HEK293 (cell line): Measurements from ENCODE around the gene FUT1.
A peak's percentile ranks its signal among the peaks of the same experiment; 100 is the strongest.

Source experiments
- CTCF ChIA-PET: fragments of 350-600 bp; formaldehyde crosslinking; extraction: SDS; loops from one replicate; lab custom pipeline; 2021; ENCODE audit warnings: antibody characterized with exemption; lab: Yijun Ruan, JAX
- POLR2A ChIA-PET: fragments of 300-600 bp; formaldehyde crosslinking; extraction: SDS; loops from one replicate; lab custom pipeline; 2020; ENCODE audit warnings: antibody characterized with exemption, inconsistent platforms; lab: Yijun Ruan, JAX
- H3K27ac ChIP-seq: fragments of 200-500 bp; sonication (Bioruptor generic); 2 replicates; pipeline ENCODE4 v1.5.1; 2014; ENCODE audit warnings: low read depth, low read length, control low read depth, inconsistent platforms; ENCODE audit errors: extremely low read depth
- H3K36me3 ChIP-seq, 2 experiments: fragments of 200-500 bp in 1 of 2; sonication (Bioruptor generic) in 1 of 2; 1 replicate in 1 of 2; 2 replicates in 1 of 2; pipeline ENCODE4 v1.5.1; 2014 to 2017; ENCODE audit warnings: inconsistent platforms in 2 of 2, low read length in 2 of 2; ENCODE audit not compliant: control insufficient read depth in 2 of 2, insufficient read depth in 1 of 2
- H3K4me1 ChIP-seq: fragments of 200-500 bp; sonication (Bioruptor generic); 2 replicates; pipeline ENCODE4 v1.5.1; 2014; ENCODE audit warnings: mild to moderate bottlenecking, low read length, inconsistent platforms; ENCODE audit not compliant: control insufficient read depth, insufficient read depth
- H3K4me3 ChIP-seq: 2 replicates; pipeline ENCODE4 v1.5.1; 2011; ENCODE audit warnings: low read depth, mild to moderate bottlenecking, control low read depth, low read length, moderate library complexity
- H3K9me3 ChIP-seq: fragments of 200-500 bp; sonication (Bioruptor generic); 2 replicates; pipeline ENCODE4 v1.5.1; 2014; ENCODE audit warnings: low read depth, low read length, inconsistent platforms; ENCODE audit not compliant: control insufficient read depth, insufficient read depth
- ATF2 ChIP-seq: fragments of 450-650 bp; formaldehyde crosslinking; IDR thresholded peaks from 2 replicates; pipeline ENCODE4 v1.5.1; 2016; ENCODE audit warnings: missing biosample characterization, missing genetic modification characterization, low read depth
- BCL11B ChIP-seq: fragments of 450-650 bp; formaldehyde crosslinking; IDR thresholded peaks from 2 replicates; pipeline ENCODE4 v1.5.1; 2016; ENCODE audit warnings: low read depth, missing biosample characterization, missing genetic modification characterization
- MYNN ChIP-seq: fragments of 450-650 bp; formaldehyde crosslinking; IDR thresholded peaks from 2 replicates; pipeline ENCODE4 v1.5.1; 2016; ENCODE audit warnings: missing biosample characterization, missing genetic modification characterization, borderline replicate concordance
- SCRT2 ChIP-seq: fragments of 450-650 bp; formaldehyde crosslinking; IDR thresholded peaks from 2 replicates; pipeline ENCODE4 v1.5.1; 2016; ENCODE audit warnings: missing biosample characterization, missing genetic modification characterization
- SP2 ChIP-seq: fragments of 450-650 bp; formaldehyde crosslinking; IDR thresholded peaks from 2 replicates; pipeline ENCODE4 v1.5.1; 2016; ENCODE audit warnings: missing biosample characterization, missing genetic modification characterization
- ZBTB21 ChIP-seq: fragments of 450-650 bp; formaldehyde crosslinking; IDR thresholded peaks from 2 replicates; pipeline ENCODE4 v1.5.1; 2017; ENCODE audit warnings: missing biosample characterization, missing genetic modification characterization
- ZNF114 ChIP-seq: fragments of 450-650 bp; formaldehyde crosslinking; IDR thresholded peaks from 2 replicates; pipeline ENCODE4 v1.5.0; 2017; ENCODE audit warnings: missing biosample characterization, missing genetic modification characterization
- ZNF132 ChIP-seq: fragments of 450-650 bp; formaldehyde crosslinking; IDR thresholded peaks from 2 replicates; pipeline ENCODE4 v1.5.1; 2017; ENCODE audit warnings: missing biosample characterization, missing genetic modification characterization, borderline replicate concordance
- ZNF521 ChIP-seq: fragments of 450-650 bp; formaldehyde crosslinking; IDR thresholded peaks from 2 replicates; pipeline ENCODE4 v1.5.1; 2017; ENCODE audit warnings: missing biosample characterization, mild to moderate bottlenecking, missing genetic modification characterization
- ZNF561 ChIP-seq: fragments of 450-650 bp; IDR thresholded peaks from 2 replicates; pipeline ENCODE4 v1.5.1; 2018; ENCODE audit warnings: missing biosample characterization, missing genetic modification characterization, borderline replicate concordance
- ZNF621 ChIP-seq: fragments of 450-650 bp; formaldehyde crosslinking; IDR thresholded peaks from 2 replicates; pipeline ENCODE4 v1.5.1; 2017; ENCODE audit warnings: missing biosample characterization, missing genetic modification characterization
- ZNF629 ChIP-seq: fragments of 450-650 bp; formaldehyde crosslinking; IDR thresholded peaks from 2 replicates; pipeline ENCODE4 v1.5.1; 2017; ENCODE audit warnings: missing biosample characterization, missing genetic modification characterization
- ZNF654 ChIP-seq: fragments of 450-650 bp; formaldehyde crosslinking; IDR thresholded peaks from 2 replicates; pipeline ENCODE4 v1.5.1; 2016; ENCODE audit warnings: low read depth, missing biosample characterization, missing genetic modification characterization
- ZNF670 ChIP-seq: fragments of 450-650 bp; formaldehyde crosslinking; IDR thresholded peaks from 2 replicates; pipeline ENCODE4 v1.5.1; 2016; ENCODE audit warnings: missing biosample characterization, missing genetic modification characterization, low read depth
- ZNF677 ChIP-seq: fragments of 450-650 bp; IDR thresholded peaks from 2 replicates; pipeline ENCODE4 v1.5.0; 2018; ENCODE audit warnings: missing biosample characterization, mild to moderate bottlenecking, missing genetic modification characterization, moderate library complexity
- ZNF777 ChIP-seq: fragments of 450-650 bp; formaldehyde crosslinking; IDR thresholded peaks from 2 replicates; pipeline ENCODE4 v1.5.1; 2017; ENCODE audit warnings: missing biosample characterization, missing genetic modification characterization, borderline replicate concordance
- TF ChIP-seq, protein P1 (sequence below): fragments of 450-650 bp; formaldehyde crosslinking; conservative IDR thresholded peaks from 2 replicates; pipeline ENCODE4 v1.5.1; 2016; ENCODE audit warnings: low read depth, missing biosample characterization, missing genetic modification characterization
- TF ChIP-seq, protein P2 (sequence below): fragments of 450-650 bp; formaldehyde crosslinking; IDR thresholded peaks from 2 replicates; pipeline ENCODE4 v1.5.1; 2016; ENCODE audit warnings: missing biosample characterization, missing genetic modification characterization

Gene FUT1

GRCh38 chr19:48728911-48729664, 23.4 kb downstream of the FUT1 start (continued):
- TF ChIP-seq ZNF670 (no peak), ZNF561 (tag by site-specific recombination) (no peak)
- TF ChIP-seq, all 188 proteins: peak for 0

- Histone ChIP-seq H3K4me3 (no peak overlapping the region), H3K36me3 (no peaks in the 10 kb centered on the region), H3K9me3 (no peaks in the 10 kb centered on the region), H3K4me1 (no peaks in the 10 kb centered on the region; the same call in 1 of the 2 replicates), H3K27ac (no peak overlapping the region)
- ChIA-PET POLR2A (interaction anchor here (1.6 to 4.9 kb wide), 3 partner anchors 10 to 12 kb away, joined by 3 to 35 read pairs (median 5); no protein-coding TSS in a partner anchor), CTCF (interaction anchor here (3.1 kb wide), 1 partner anchor 50 kb away, joined by 12 read pairs; no protein-coding TSS in a partner anchor)
- TF ChIP-seq SCRT2 (peak; percentile 67), ZNF132 (no peak), ZNF629 (tag by site-specific recombination) (peak; percentile 93), SP2 (tag by site-specific recombination) (peak; percentile 51; the same call in 1 of the 2 replicates), ZBTB21 (tag by site-specific recombination) (peak; percentile 97), ZNF621 (tag by site-specific recombination) (0 out of 2 replicates have a peak, but pooled peaks have one; percentile 9), ZNF777 (tag by site-specific recombination) (no peak), ATF2 (tag by site-specific recombination) (peak; percentile 86)
- TF ChIP-seq, protein P1, sequence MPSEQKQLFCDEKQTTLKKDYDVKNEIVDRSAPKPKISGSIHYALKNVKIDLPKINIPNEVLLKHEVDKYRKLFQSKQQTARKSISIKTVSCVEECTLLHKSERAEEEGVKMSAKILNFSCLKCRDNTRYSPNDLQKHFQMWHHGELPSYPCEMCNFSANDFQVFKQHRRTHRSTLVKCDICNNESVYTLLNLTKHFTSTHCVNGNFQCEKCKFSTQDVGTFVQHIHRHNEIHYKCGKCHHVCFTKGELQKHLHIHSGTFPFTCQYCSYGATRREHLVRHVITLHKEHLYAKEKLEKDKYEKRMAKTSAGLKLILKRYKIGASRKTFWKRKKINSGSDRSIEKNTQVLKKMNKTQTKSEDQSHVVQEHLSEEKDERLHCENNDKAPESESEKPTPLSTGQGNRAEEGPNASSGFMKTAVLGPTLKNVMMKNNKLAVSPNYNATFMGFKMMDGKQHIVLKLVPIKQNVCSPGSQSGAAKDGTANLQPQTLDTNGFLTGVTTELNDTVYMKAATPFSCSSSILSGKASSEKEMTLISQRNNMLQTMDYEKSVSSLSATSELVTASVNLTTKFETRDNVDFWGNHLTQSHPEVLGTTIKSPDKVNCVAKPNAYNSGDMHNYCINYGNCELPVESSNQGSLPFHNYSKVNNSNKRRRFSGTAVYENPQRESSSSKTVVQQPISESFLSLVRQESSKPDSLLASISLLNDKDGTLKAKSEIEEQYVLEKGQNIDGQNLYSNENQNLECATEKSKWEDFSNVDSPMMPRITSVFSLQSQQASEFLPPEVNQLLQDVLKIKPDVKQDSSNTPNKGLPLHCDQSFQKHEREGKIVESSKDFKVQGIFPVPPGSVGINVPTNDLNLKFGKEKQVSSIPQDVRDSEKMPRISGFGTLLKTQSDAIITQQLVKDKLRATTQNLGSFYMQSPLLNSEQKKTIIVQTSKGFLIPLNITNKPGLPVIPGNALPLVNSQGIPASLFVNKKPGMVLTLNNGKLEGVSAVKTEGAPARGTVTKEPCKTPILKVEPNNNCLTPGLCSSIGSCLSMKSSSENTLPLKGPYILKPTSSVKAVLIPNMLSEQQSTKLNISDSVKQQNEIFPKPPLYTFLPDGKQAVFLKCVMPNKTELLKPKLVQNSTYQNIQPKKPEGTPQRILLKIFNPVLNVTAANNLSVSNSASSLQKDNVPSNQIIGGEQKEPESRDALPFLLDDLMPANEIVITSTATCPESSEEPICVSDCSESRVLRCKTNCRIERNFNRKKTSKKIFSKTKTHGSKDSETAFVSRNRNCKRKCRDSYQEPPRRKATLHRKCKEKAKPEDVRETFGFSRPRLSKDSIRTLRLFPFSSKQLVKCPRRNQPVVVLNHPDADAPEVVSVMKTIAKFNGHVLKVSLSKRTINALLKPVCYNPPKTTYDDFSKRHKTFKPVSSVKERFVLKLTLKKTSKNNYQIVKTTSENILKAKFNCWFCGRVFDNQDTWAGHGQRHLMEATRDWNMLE (tag by site-specific recombination): peak; percentile 86
Measured at GRCh38 chr19:48726556-48726955, 25.9 kb downstream of the FUT1 start.

- no peaks in the 10 kb centered on the region; the same call in 1 of the 2 replicates for H3K4me1 ChIP-seq
- peak overlapping the region; percentile 18 for H3K27ac ChIP-seq
- no peak overlapping the region for H3K4me3 ChIP-seq
- ChIA-PET CTCF (interaction anchor here (0.5 to 3.1 kb wide), 15 partner anchors 8 to 539 kb away, joined by 3 to 12 read pairs (median 3); partner anchors contain the start of genes CA11 and GYS1), POLR2A (interaction anchor here (0.5 to 4.9 kb wide), 11 partner anchors 9 to 1497 kb away, joined by 3 to 35 read pairs (median 4); partner anchors contain the start of genes CA11, IZUMO1, RPL18 and SPHK2)
- H3K36me3 ChIP-seq: no peaks in the 10 kb centered on the region
- no peaks in the 10 kb centered on the region for H3K9me3 ChIP-seq
- TF ChIP-seq ATF2 (tag by site-specific recombination) (peak; percentile 49; the same call in 1 of the 2 replicates), MYNN (tag by site-specific recombination) (no peak), ZNF677 (tag by site-specific recombination) (no peak), BCL11B (tag by site-specific recombination) (no peak), ZNF654 (tag by site-specific recombination) (no peak), ZNF114 (tag by site-specific recombination) (no peak), ZNF521 (tag by site-specific recombination) (no peak)
- TF ChIP-seq, protein P2, sequence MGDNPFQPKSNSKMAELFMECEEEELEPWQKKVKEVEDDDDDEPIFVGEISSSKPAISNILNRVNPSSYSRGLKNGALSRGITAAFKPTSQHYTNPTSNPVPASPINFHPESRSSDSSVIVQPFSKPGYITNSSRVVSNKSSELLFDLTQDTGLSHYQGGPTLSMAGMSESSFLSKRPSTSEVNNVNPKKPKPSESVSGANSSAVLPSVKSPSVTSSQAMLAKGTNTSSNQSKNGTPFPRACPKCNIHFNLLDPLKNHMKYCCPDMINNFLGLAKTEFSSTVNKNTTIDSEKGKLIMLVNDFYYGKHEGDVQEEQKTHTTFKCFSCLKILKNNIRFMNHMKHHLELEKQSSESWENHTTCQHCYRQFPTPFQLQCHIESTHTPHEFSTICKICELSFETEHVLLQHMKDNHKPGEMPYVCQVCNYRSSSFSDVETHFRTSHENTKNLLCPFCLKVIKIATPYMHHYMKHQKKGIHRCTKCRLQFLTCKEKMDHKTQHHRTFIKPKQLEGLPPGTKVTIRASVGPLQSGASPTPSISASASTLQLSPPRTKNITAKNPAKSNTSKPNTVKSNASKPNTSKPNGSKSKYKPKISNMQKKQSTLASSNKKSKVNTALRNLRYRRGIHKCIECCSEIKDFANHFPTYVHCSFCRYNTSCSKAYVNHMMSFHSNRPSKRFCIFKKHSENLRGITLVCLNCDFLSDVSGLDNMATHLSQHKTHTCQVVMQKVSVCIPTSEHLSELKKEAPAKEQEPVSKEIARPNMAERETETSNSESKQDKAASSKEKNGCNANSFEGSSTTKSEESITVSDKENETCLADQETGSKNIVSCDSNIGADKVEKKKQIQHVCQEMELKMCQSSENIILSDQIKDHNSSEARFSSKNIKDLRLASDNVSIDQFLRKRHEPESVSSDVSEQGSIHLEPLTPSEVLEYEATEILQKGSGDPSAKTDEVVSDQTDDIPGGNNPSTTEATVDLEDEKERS (tag by site-specific recombination): no peak
Measured at GRCh38 chr19:48724796-48725753, 27.4 kb downstream of the FUT1 start.
